ENCODE measurements around the gene DUSP8. TPM values are rescaled to one million over a fixed set of nuclear protein-coding genes. Genes with fewer than 3 reads are reported as not detected.
A peak's percentile ranks its signal among the peaks of the same experiment; 100 is the strongest.
"Not testable (repeated sequence)": the region's sequence is repeated elsewhere in the genome, so short reads cannot be mapped to it uniquely, and the experiment has no call there.

DUSP8 gene, protein sequence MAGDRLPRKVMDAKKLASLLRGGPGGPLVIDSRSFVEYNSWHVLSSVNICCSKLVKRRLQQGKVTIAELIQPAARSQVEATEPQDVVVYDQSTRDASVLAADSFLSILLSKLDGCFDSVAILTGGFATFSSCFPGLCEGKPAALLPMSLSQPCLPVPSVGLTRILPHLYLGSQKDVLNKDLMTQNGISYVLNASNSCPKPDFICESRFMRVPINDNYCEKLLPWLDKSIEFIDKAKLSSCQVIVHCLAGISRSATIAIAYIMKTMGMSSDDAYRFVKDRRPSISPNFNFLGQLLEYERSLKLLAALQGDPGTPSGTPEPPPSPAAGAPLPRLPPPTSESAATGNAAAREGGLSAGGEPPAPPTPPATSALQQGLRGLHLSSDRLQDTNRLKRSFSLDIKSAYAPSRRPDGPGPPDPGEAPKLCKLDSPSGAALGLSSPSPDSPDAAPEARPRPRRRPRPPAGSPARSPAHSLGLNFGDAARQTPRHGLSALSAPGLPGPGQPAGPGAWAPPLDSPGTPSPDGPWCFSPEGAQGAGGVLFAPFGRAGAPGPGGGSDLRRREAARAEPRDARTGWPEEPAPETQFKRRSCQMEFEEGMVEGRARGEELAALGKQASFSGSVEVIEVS
- 1.9 and 9.0 TPM in 2 replicates for total RNA-seq

DNA sequence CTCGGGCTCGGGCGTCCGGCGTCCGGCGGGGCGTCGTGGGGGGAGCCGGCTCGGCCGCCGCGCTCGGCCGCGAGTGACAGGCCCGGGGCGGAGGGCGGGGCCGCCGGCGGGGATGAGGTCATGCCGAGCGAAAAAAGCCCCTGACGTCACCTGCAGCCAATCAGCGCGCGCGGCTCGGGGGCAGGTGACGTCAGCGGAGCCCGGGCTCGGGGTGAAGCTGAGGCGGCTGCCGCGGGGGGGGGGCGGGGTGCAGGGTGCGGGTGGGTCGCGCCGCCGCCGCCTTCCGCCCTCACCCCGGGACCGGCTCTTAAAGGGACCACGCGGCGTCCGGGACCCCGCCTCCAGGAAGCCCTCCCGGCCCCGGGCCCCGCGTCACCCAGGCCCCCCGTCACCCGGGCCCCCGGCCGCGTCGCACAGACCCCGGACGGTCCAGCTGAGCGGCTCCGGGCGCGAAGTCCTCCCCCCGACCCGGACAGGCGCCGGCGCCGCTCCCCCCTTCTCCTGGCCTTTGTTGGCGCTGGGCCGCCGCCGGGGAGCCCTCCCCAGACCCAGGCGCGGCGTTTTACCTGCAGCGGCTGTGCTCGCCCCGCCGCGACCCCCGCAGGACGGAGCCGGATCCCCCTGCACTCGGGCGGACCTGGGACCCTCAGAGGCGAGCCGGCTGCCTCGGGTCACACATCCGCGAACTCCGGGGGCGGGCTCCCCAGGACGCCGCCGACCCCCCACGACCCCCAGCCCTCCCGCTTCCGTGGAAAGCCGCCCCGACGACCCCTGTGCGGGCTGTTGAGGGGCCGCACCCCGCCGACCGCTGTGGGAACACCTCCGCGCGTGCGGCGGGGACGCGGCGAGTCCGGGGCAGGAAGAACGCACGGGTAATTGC, at the start of gene DUSP8:
Gene DUSP8, minus strand, starts transcription at position 75 of the 880 bp plus-strand sequence. CDS start 6,445 bp downstream, outside the sequence.
- peak; percentile 20 for DNase-seq (ENCODE audit: low read depth)

DNA sequence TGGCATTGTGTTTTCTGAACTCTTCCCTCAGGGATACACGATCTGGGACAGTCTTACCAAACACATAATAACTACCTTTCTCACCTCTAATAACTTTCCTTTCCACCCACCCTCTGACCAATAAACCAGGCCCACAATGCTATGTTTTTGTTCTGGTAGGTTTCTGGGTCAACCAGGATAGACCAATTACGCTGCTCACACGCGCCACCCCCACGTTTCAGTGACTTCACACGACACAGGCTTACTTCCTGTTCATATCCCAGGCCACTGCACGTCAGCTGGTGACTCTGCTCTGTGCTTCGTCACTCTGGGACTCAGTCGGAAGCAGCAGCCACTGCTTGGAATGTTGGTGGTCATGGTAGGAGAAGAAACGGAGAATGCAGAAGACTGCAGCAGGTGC, 47.4 kb upstream of the DUSP8 start:
- DNase-seq (ENCODE audit: low read depth): peak; percentile 25

DNA sequence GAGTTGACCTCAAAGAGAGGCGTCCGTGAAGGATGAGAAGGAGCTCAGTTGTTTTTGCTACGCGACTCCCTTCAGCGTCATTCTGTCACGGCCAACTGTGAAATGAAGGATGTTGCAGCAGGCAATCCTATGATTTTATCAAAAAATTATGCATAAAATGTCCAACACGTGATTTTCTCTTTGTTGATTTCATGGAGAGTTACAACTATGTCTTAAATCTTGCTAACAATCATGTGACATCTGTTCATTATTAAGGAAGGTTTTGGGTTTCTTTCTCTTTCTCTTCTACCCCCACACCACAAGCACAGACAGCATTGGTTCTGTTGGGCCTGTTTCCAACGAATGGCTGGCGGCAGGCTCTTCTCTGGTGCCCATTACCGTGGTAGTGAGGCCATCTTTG, 46.2 kb upstream of the DUSP8 start:
- DNase-seq (ENCODE audit: low read depth): no peak

DNA sequence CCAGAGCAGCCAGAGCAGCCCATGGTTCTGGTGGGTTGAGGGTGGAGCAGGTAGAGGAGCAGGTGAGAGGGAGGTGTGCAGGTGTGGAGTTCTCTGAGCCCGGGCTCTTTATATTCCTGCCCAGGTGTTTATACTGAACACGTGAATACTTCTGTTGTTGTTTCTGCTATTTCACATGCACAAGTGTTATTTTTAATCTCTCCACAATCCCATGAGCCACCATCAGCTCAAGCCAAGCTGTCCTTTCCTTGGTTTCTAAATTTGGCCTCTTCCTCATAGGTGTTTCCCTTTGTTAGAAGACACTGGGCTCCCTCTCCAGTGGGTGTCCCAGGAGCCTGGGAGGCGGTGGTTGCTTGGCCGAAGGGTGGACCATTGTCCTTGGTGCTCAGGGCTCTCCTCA, 36.3 kb upstream of the DUSP8 start, which contains the start of gene KRTAP5-3:
Gene KRTAP5-3, minus strand, starts transcription at position 101 of the 400 bp plus-strand sequence. Its CDS starts 78 bp downstream, at position 23.
- no peak for DNase-seq (ENCODE audit: low read depth)

DNA sequence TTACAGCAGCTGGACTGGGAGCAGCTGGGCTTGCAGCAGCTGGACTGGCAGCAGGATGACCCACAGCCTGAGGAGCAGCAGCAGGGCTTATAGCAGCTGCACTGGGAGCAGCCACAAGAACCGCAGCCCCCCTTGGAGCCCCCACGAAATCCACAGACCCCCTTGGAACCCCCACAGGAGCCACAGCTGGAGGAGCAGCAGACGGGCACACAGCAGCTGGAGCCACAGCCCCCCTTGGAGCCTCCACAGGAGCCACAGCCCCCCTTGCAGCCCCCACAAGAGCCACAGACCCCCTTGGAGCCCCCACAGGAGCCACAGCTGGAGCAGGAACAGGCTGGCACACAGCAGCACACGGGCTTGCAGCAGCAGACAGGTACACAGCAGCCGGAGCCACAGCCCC, 35.8 kb upstream of the DUSP8 start:
- DNase-seq (ENCODE audit: low read depth): not testable (repeated sequence)

DNA sequence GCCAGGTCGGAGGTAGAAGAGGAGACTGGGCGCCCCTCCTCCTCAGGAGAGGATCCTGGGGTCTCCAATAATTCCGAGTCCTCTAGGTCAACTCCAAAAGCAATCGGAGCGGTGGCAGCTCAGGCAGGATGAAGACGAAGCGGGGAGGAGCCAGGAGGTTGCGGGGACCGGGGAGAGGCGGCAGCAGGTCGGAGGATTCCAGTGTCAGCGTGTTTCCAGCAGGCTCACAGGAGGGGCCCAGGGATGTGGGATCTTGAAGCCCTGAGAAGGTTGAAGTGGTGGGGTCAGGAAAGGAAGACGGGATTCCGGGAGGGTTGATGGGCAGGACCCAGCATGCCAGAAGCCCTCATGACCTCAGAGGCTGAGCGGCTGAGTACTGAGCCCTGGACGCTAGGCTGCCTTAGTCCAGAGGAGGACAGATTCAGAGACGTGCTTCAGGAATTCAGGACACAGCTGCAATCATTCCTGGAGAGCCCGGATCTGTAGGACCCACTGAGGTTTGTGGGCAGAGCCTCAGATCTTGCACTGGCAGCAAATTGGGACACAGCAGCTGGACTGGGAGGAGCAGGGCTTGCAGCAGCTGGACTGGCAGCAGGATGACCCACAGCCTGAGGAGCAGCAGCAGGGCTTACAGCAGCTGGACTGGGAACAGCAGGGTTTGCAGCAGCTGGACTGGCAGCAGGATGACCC, 35.2 kb upstream of the DUSP8 start:
- not testable (repeated sequence) for DNase-seq (ENCODE audit: low read depth)

DNA sequence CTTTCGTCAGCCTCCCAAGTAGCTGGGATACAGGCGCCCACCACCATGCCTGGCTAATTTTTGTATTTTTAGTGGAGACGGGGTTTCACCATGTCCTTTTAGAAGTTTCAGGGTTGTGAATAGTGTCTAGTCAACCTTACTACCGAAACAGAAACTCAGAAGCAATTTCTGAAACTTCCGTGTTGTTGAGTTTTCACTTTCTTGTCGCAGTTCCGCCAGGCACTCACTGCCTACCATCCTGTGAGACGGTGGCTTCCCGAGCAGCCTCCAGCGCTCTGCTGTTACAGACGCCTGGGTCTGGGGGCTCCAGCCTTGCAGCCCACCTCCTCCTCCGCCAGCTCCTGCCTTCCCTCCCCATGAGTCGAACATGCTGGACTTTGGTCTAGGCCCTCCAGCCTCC, 33.9 kb upstream of the DUSP8 start:
- not testable (repeated sequence) for DNase-seq (ENCODE audit: low read depth)

DNA sequence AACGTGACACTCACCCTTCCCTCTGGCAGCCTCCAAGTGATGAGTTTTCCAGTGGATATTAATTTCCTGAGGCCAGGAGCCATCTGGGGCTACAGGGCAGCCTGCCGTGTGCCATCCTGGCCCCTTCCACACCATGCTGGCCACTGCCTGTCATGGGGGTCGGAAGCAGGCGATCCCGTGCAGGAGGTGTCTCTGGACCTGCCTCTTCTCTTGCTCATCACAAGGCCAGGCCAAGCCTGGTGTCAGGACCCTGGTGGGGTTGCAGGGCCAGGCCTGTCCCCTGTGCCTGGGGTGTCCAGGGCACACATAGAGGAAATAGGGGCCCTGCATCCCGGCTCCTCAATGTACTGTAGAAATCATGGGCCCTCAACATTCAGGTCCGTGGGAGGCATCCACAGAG, 32.6 kb upstream of the DUSP8 start:
- DNase-seq (ENCODE audit: low read depth): no peak

DNA sequence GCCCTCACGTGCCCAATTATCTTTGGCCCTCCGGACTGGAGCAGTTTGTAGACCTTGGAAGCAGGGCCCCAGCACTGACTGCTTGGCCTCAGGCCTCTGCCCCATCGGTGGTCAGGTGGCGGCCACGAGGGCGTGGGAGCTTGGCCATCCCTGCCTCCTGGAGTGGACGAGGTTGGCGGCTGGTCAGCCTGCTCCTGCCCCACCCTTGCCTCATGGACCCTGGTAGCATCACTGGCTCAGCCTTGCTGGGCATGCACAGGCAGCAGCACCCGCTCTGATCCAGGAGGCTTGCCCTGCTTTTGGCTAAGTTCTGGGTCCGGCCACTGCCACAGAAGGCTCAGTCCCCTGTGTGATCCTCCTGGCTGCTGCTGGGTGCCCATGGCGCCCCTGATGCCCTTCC, 32.1 kb upstream of the DUSP8 start:
- no peak for DNase-seq (ENCODE audit: low read depth)

DNA sequence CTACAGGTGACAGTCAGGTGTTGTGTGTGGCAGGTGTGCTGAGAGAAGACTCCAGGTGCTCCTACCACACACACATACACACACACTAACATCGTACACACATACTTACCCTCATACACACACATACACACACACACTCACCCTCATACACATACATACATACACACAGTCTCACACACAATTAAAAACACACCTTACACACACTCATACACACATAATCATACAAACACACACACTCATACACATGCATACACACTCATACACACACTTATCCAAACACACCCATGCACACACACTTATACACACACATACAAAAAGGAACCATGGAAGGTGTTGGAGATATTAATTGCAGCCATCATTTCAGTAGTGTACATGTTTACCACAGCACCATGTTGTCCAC, 31.6 kb upstream of the DUSP8 start:
- no peak for DNase-seq (ENCODE audit: low read depth)

DNA sequence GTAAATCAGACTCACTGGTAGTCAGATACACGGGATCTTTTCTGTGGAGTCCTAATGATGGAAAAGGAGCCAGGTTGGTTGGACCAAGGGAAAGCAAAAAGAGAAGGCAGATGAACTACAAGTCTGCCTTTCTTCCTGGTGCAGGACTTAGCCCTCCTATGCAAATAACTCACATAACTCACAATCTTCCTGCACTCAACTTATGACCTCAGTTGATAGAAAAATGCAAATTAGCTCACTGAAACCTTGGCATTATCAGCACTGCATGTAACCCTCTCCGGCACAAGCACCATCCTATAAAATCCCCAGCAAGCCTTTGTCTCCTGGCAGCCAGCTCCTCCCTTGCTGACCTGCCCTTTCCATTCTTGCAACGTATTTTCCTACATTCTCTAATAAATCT, 29.6 kb upstream of the DUSP8 start:
- DNase-seq (ENCODE audit: low read depth): not testable (repeated sequence)

DNA sequence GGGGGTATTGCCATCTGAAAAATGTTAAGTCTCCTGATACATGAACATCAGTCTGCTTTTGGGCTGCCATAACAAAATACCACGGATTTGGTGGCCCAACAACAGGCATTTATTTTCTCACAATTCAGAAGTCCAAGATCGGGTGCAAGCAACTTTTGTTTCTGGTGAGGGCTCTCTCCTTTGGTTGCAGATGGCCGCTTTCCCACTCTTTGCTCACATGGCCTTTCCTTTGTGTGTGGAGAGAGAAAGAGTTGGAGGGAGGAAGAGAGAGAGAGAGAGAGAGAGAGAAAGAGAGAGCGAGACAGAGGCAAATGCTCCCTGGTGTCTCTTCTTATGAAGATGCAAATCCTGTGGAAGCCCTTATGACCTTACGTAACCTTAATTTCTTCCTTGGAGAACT, 28.6 kb upstream of the DUSP8 start:
- DNase-seq (ENCODE audit: low read depth): no peak

DNA sequence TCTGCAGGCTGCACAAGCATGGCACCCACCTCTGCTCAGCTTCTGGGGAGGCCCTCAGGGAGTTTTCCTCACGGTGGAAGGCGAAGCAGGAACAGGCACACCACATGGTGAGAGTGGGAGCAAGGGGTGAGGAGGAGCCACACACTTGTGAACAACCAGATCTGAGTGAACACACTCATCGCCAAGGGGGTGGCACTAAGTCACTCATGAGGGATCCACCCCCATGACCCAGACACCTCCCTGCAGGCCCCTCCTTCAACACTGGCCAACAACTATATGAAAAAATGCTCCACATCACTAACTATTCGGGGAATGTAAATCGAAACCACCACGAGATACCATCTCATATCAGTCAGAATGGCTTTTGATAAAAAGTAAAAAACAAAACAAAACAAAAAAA, 26.7 kb upstream of the DUSP8 start:
- no peak for DNase-seq (ENCODE audit: low read depth)

DNA sequence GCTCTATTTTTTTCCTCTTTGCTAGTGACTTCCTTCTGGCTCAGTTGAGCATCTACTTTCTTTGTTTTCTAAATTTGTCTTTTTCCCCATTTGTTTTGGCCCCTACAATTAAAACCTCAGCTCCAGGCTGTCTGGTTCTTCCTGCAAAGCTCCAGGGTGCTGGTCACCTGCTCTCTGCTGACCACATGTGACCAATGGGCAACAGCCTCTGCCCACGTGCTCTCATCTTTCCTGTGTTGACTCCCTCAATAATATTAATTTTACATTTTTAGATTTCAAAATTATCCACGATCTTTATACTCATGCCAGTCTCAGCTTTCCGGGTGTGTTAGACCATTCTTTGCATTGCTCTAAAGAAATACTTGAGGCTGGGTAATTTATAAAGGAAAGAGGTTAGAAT, 26.3 kb upstream of the DUSP8 start:
- not testable (repeated sequence) for DNase-seq (ENCODE audit: low read depth)

DNA sequence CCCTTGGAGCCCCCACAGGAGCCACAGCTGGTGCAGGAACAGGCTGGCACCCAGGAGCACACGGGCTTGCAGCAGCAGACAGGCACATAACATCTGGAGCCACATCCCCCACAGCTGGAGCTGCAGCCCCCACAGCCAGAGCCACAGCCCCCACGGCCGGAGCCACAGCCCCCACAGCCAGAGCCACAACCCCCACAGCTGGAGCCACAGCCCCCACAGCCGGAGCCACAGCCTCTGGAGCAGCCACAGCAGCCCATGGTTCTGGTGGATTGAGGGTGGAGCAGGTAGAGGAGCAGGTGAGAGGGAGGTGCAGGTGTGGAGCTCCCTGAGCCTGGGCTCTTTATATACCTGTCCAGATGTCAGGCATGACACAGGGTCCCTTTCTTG, 25.9 kb upstream of the DUSP8 start, which contains the start of gene KRTAP5-2:
Gene KRTAP5-2, minus strand, starts transcription at position 301 of the 387 bp plus-strand sequence. Its CDS starts 44 bp downstream, at position 257.
- DNase-seq (ENCODE audit: low read depth): no peak

DNA sequence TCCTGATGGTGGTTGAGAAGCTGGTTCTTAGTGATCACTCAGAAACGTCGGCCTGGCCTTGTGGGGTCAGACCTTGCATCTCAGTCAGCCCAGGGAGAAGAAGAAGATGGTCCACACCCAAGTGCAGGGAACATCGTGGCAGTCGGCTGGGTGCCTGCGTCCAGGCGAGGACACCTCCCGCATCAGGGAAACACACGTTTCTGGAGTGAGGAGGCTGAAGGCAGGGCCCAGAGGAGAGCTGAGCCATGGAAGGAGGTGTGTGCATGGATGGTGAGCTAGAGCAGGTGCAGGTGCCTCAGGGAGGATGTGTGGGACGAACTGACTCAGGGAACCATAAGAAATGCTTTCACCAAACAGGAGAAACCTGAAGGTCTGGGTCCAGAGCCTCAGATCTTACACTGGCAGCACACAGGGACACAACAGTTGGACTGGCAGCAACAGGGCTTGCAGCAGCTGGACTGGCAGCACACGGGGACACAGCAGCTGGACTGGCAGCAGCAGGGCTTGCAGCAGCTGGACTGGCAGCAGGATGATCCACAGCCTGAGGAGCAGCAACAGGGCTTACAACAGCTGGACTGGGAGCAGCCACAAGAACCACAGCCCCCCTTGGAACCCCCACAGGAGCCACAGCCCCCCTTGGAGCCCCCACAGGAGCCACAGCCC, 25.4 kb upstream of the DUSP8 start:
- no peak for DNase-seq (ENCODE audit: low read depth)

DNA sequence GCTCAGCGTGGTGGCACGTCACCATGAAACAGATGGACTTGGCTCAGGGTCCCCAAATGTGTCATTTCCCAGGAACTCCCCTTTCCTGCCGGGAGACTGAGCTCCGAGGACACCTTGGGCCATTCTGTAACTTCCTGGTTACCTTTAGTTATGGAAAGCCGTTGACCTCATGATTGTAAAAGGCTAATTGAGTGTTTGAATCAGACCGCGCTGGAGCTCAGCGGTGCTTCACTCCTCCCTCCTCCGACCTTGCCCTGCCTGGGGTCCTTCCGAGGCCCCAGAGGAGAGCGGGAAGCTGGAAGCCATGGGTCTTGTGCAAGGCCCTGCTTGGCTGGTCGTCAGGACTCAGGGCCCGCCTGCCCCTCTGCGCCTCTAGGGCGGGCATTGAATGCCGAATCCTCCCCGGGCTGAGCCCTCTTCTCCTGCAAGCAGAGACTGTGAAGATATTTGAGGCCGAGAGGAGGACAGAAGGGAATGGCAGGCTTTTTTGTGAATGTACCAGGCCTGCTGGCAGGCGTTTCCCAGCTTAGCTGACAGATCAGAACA, 24.6 kb upstream of the DUSP8 start:
- DNase-seq (ENCODE audit: low read depth): not testable (repeated sequence)

DNA sequence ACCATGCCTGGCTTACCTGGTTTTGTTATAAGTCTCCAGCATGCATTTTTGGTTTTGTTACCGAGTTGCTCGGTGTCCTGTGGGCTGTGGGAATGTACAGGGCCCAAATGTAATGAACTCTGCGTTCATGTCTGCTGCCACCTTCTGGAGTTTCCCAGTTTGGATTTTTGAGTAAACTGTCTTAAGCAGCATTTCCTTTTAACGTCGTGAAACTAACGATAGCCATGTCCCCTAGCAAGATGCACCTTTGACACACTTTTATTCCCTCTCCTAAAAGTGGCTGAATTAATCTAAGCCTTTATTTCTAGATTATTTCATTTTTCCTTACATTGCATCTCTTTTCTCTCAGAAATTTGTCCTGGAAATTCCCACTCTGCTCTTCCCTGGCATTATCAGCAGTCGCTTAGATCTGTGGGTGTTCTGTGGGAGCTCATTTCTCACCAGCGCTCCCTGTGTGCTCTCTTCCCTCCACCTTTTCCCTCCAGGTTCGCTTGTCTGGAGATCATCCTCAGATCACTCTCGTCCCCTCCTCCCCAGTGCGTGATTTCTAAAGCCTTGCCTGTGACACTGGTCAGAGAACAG, 24.0 kb upstream of the DUSP8 start:
- DNase-seq (ENCODE audit: low read depth): not testable (repeated sequence)

DNA sequence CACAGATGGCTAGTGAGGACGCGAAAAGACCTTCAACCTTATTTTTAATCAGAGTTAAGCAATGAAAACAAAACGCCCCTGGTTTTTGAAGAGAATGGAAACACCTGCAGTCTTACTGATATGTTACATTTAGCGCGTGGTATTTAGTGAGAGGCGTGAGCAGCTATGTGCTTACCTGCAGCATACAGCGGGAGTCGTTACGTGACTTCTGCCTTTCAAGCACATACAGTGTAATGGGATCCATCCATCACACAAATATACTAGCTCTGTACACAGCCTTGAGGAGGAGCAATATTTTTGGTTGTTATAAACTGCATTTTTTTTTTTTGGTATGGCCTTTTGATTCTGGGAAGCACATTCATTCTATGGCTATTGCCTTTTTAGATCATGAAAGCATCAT, 20.6 kb upstream of the DUSP8 start:
- DNase-seq (ENCODE audit: low read depth): no peak

DNA sequence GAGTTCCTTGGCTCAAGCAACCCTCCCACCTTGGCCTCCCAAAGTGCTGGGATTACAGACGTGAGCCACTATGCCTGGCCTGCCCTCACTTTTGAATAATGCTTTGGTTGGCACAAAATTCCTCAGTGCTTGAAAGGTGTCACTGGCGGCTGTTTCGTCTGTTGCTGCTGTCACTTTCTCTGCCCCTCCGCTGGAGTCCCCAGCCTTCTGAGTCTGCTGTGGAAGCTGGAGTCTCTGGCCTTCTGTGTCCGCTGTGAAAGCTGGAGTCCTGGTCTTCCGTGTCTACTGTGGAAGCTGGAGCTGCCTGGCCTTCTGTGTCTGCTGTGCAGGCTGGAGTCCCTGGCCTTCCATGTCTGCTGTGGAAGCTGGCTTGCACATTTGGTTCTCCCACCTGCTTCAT, 17.9 kb upstream of the DUSP8 start:
- no peak for DNase-seq (ENCODE audit: low read depth)
